GM21723 (cell line): Measurements from ENCODE around the gene AP1S3.
"Not testable (repeated sequence)": the region's sequence is repeated elsewhere in the genome, so short reads cannot be mapped to it uniquely, and the experiment has no call there.

Experiments
- ATAC-seq: cut with Tn5 transposase; IDR thresholded peaks from one replicate; pipeline ENCODE4 v1.9.1; 2021; ENCODE audit warnings: mild to moderate bottlenecking, moderate library complexity; ENCODE audit not compliant: unreplicated experiment

AP1S3 gene

GRCh38 chr2:223837287-223838061 lies at the start of gene AP1S3:
Gene AP1S3, minus strand, starts transcription at chr2:223837582. Its CDS starts 132 bp downstream, at chr2:223837450.
- peak; percentile 65 for ATAC-seq

- ATAC-seq = no peak
These were observed 49.7 kb upstream of the AP1S3 start for GRCh38 chr2:223887127-223887526.

- no peak for ATAC-seq
These were observed 49.3 kb upstream of the AP1S3 start for GRCh38 chr2:223886726-223887125.

- peak; percentile 92 for ATAC-seq
These were observed 47.0 kb upstream of the AP1S3 start for GRCh38 chr2:223884399-223884798.

- no peak for ATAC-seq
These were observed 45.3 kb upstream of the AP1S3 start for GRCh38 chr2:223882715-223883114.

- ATAC-seq = no peak
These were observed 43.4 kb upstream of the AP1S3 start for GRCh38 chr2:223880796-223881195.

GRCh38 chr2:223877721-223878410 lies 40.5 kb upstream of the AP1S3 start:
- ATAC-seq = no peak

GRCh38 chr2:223873672-223874071 lies 36.3 kb upstream of the AP1S3 start:
- no peak for ATAC-seq

- not testable (repeated sequence) for ATAC-seq
These were observed 35.4 kb upstream of the AP1S3 start for GRCh38 chr2:223872772-223873171.

- ATAC-seq = not testable (repeated sequence)
These were observed 34.3 kb upstream of the AP1S3 start for GRCh38 chr2:223871661-223872060.

- no peak for ATAC-seq
These were observed 33.6 kb upstream of the AP1S3 start for GRCh38 chr2:223870840-223871611.

- peak; percentile 53 for ATAC-seq
These were observed 30.6 kb upstream of the AP1S3 start for GRCh38 chr2:223868005-223868404.

GRCh38 chr2:223865907-223866508 lies 28.6 kb upstream of the AP1S3 start:
- ATAC-seq = peak; percentile 62

- no peak for ATAC-seq
These were observed 27.7 kb upstream of the AP1S3 start for GRCh38 chr2:223865124-223865523.

GRCh38 chr2:223863491-223863890 lies 26.1 kb upstream of the AP1S3 start:
- no peak for ATAC-seq

- no peak for ATAC-seq
These were observed 23.7 kb upstream of the AP1S3 start for GRCh38 chr2:223860809-223861738.

- ATAC-seq = no peak
These were observed 21.7 kb upstream of the AP1S3 start for GRCh38 chr2:223859070-223859469.

GRCh38 chr2:223856584-223856983 lies 19.2 kb upstream of the AP1S3 start:
- ATAC-seq = no peak

- no peak for ATAC-seq
These were observed 18.6 kb upstream of the AP1S3 start for GRCh38 chr2:223856021-223856420.

GRCh38 chr2:223855426-223855825 lies 18.0 kb upstream of the AP1S3 start:
- no peak for ATAC-seq
